ENCODE data around the gene C15orf61.

Gene C15orf61

DNA sequence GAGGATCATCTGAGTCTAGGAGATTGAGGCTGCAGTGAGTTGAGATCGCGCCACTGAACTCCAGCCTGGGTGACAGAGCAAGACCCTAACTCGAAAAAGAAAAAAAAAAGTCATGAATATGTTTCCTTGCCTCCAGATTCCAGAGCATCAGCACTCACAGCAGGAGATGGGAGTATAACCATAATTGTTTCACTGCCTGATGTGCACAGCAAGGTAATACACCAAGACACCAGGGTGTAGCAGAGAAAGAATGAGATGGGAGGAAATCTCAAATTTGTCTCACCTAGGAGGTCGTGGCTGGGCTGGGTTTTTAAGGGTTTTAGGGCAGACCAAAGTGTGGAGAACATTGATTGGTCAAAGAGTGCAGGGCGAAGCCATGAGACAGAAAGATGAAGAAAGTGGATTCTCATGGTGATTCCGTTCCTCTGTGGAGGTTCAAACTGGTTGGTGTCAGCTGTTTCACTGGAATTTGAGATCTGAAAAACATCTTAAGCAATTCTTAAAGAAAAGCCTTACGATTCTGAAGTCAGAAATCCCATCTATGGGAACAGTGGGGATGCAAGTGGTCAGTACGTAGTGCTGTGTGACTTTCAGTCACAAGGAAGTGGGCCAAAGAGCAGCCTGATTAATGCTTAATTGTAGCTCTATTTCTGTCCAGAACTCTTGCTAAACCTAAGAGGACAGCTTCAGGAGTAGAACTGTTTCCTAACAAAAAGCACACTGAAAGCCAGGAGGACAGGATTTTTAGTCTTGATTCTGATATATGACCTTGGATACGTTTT lies 7.8 kb upstream of the C15orf61 start:
- DNase-seq (ENCODE audit: low read depth), result no peak

DNA sequence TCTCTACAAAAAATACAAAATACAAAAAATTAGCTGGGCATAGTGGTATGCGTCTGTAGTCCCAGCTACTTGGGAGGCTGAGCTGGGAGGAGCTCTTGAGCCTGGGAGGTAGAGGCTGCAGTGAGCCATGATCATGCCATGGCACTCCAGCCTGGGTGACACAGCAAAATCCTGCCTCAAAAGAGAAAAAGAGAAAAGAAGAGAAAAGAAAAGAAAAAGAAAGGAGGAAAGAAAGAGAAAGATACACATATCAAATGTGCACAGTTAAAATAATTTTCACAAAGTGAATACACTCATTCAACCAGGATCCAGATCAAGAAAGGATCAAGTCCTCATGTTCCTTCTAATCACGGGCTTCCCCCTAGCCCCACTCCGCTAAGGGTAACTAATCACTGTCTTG lies 5.8 kb upstream of the C15orf61 start:
- DNase-seq (ENCODE audit: low read depth), result no peak

DNA sequence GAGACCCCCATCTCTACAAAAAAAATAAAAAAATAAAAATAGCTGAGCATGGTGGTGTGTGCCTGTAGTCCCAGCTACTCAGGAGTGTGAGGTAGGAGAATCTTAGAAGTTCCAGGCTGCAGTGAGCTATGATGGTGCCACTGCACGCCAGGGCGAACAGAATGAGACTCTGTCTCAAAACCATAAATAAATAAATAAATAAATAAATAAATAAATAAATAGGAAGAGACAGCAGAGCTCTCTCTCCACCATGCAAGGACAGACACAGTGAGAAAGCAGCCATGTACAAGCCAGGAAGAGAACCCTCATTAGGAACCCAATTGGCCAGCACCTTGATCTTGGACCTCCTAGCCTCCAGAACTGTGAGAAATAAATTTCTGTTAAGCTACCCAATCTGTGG lies 5.4 kb upstream of the C15orf61 start:
- DNase-seq (ENCODE audit: low read depth), result no peak

DNA sequence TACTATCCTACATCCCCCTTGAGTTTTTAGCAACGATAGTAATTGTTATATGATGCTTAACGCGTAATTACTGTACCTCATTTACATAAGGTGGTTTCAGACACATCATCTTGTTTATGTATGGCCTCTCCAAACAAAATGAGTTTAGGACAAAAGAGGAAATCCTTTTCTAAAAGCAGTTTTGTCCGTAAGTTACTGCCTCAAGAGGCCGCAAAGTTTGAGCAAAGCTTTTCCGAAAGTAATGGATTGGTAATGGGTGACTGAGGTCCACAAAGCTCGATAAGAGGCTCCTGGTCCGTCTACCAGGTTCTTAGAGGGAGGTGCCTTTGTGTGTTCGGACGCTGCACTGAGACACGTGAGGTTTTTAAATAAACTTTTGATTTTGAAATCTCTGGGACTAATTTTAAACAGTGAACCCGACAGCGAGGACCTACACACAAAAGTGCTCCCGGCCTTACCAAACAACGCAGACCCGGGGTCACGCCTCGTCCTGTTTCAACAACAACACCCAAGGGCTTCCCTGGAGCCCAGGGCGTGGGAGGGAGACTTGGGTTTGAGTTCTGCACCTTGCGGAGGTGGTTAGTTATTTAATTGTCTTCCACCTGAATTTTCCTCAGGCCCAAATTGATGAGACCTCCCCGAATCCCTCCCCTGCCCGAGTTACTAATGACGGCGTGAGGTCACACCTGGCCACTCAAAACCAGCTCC lies 456 bp upstream of the C15orf61 start:
- DNase-seq (ENCODE audit: low read depth), result no peak

DNA sequence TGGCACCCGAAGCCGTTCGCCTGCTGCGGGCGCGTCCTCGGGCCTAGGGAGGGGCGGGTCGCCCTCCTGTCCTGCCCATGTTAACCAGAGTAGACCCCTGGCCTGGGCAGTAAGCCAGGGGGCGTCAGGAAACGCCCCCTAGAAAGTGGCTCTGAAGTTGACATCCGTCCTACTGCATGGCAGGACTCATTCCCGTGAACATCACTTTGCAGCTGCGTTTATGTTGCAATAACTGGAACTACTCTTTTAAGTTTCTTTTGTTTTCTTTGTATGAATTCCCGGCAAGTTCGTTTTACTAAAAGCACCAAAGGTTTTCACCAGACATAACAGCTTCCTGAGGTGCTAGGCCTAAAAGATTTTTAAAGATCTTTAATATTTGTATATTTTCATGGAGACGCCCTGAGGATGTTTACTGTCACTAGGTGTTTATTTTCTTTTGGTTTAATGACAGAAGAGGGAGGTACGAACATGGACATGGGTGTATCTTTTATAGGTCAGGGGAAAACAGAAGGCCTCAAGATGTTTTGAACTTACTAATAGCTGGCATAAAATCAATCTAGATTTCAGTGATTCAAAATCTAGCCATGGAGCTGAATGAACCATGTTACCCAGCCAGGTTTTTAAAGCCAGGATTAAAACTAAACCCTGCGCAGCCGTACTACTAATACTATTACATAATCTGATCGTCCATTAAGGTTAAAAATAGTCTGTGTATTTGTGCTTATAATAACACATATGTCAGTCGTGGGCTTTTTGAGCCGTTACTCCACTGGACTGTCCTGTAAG lies 1.0 kb downstream of the C15orf61 start:
- DNase-seq (ENCODE audit: low read depth), result no peak

DNA sequence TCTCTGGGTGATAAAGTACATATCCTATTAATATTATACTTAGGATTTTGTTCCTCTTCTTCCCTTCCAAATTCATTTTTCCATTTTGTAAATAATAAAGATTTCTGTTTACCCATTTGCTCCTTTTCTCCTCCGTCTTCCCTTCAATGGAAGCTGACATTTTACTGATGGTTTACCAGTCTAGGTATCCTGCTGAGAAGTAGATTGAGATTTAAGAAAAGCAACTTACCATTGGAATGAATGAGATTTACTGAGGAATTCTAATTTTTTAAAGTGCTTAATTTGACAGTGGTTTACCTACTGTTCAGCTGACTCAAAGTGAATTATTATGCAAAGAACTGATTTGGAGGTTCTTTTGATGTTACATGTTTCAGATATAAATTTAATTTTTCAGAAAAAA lies 2.4 kb downstream of the C15orf61 start:
- no peak for DNase-seq (ENCODE audit: low read depth)

DNA sequence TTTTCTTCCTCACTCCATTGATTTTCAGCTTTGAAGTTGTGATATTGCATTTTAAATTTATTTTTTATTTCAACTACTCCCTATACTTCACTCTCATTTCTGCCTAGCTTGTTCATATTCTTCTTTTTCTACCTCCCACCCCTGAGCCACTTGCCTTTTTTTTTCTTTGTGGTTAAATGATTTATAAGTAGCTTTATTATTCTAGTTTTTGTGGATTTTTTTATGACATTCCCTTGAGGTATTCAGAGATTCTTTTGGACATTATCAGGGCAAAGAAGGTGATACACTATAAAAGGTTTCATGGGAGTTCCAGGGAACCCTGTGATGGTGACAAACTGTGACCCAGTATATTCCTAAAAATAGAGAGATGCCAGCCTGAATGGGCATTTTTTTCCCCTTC lies 3.3 kb downstream of the C15orf61 start:
- DNase-seq (ENCODE audit: low read depth), result no peak

DNA sequence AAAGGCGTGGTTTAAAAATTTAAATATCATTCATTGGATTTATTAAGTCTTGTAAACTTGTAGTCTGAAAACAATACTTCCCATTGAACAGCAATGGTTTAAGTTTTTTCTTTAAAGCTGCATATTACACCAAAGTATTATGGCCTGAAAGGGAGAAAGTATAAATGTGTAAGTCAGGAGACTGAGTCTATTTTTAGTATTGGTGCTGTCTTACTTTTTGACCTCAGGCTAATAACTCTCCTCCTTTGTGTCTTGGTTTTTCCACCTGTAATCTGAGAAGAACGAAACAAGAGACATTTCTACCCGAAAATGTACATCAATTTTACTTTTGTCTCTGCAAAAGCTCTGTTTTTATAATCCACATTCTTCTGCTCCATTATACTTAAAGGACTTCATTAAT lies 7.6 kb downstream of the C15orf61 start:
- no peak for DNase-seq (ENCODE audit: low read depth)

DNA sequence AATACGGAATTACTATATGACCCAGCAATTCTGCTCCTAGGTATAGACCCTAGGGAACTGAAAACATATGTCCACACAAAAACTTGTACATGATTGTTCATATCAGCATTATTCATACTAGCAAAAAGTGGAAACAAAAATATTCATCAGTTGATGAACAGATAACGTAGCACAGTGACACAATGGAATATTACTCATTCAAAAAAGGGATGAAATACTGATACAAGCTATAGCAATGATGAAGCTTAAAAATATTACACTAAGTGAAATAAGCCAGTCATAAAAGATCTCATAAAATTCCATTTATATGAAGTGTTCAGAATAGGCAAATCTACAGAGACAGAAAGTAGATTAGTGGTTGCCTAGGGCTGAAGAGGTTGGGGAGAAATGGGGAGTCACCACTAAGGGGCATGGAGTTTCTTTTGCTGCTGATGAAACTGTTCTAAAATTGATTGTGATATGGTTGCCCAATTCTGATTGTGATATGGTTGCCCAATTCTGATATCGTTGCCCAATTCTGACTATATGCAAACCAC lies 10.5 kb downstream of the C15orf61 start:
- no peak for DNase-seq (ENCODE audit: low read depth)

DNA sequence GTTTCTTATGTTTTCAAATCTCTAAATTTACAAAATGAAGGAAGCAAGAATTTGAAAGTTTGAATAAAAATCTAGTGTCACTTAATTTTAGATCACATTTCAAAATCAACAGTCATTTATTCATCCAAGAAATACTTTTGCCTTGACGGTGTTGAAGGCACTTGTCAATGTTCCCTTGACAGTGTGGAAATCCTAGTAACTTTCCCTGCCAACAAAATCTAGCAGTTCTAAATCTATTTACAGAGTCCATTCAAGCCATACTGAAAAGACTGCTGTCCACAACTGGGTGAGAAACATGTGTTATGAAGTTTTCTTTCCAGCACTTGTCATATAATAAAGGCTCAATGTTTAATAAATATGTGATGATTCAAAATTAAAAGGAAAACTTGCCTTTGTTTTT lies 12.9 kb downstream of the C15orf61 start:
- no peak for DNase-seq (ENCODE audit: low read depth)

DNA sequence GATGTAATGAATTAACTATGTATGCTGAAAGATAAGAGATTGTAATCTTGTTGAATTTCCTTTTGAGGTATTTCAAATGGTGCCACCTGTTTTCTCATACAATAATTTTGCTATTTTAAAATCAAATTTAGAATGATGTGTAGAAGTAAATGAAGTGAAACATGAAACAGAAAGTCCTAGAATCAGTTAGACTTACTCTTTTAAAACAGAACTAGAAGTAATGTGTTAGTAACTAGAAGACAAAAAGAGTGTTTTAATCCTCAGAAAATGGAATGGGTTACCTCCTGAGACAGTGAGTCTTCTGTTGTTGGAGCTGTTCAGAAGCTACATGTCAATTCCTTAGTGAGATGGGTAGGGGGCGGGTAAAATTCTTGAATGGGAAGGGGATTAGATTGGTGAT lies 13.4 kb downstream of the C15orf61 start:
- no peak for DNase-seq (ENCODE audit: low read depth)

DNA sequence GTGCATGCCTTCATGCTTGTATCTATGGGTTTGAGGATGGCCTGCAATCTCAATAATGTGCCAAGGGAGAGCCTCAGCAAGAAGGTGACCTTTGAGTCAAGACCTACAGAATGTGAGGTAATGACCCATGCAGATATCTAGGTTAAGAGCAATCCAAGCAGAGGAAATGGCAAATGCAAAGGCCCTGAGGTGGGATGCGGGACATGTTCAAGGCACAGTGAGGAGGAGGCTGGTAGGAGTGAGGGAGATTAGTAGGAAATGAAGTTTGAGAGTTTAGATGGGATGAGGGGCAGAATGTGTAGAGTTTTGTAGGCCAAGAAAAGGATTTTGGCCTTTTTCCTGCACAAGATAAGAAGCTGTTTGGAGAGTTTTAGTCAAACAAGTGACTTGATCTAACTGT lies 16.8 kb downstream of the C15orf61 start:
- DNase-seq (ENCODE audit: low read depth), result no peak

DNA sequence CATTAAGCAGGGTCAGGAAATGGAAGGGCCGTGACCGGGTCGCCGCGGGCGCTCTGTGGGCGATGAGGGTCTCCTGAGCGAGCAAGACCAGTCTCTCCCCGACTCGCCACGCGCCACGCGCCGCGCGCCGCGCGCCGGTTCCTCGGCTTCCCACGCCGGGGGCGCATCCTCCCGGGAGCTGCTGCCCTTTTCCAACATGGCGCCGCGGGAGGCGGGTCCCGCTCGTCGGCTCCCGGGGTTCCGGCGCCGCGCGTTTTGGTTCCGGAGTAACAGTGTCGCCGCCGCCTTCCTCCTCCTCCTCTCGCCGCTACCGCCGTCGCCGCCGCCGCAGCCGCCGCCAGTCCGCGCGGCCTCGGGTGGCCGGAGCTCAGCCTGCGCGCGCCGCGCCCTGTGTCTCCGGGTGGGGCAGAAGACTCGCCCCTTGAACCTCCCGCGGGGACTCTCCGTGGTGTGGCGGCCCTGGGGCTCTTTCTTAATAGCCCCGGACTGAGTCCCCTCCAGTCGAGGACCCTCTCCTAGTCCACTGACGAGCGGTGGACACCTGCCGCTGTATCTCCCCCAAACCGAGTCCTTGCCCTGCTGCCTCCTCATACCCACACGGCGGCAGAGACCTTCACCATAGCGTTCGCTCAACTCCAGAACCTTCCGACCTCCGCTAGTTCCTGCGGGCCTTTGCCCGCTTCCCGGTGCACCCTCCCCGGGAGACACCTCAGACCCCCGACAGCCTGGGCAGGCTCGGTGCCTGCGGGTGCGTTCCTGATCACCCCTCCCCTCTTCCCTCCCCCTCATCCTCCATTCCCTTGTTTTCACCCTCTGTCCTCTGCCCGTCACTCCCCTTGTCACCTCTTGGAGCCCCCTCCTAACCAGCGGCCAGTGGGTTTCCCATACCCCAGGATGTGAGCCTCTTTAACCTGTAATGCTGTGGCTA lies 21.8 kb downstream of the C15orf61 start, which contains the start of gene MAP2K5:
TSS of gene MAP2K5 (plus strand) at position 284 of the 928 bp plus-strand sequence. CDS start at position 917, 633 bp downstream.
- peak; percentile 71 for DNase-seq (ENCODE audit: low read depth)

DNA sequence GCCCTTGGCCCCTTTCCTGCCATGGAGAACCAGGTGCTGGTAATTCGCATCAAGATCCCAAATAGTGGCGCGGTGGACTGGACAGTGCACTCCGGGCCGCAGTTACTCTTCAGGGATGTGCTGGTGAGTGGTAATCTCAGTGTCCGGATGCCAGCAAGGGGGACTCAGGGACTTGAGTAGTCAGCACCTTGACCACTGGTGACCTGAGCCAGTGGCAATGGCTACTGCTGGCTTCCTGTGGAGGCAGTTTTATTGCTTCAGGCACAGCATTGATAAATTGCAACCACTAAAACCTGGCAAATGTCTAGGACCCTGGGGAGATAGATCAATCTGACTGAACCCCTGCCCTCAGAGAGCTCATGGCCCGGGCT lies 22.4 kb downstream of the C15orf61 start:
- no peak for DNase-seq (ENCODE audit: low read depth)

DNA sequence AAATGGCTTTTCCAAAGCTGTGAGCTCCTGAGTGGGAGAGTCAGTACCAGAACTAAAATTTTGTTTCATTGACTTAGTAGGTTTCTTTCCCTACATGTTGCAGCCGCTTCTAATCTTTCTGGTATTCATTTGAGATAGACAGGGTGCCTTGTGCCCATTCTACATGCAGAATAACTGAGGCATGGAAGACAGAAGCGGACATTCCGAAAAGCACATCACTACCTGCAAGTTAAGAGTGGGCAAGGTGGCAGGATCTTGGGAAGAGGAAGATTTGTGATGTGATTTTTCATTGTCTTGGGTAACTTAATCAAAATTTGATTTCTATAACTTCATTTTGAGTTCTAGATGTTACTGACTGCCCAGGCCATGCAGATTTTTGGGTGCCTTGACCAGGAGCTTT lies 23.5 kb downstream of the C15orf61 start:
- DNase-seq (ENCODE audit: low read depth), result no peak

DNA sequence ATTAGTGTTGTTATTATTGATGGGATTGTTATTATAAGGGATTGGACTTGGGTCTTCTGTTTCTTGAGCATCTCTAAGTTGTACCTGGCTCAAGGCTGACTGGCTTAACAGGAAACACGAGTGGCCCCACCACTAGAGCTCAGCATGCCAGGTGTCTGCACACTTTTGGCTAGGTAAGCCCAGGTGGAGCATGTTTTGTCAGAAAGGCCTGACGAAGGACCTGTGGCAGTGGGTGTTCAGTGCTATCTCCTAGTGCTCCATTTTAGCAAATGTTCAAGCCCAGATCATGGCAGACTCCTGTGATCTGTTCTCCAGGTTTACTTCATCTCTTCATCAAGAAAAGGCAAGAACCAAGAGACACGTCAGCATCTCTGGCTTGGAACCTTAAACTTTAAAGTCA lies 24.9 kb downstream of the C15orf61 start:
- DNase-seq (ENCODE audit: low read depth), result no peak

DNA sequence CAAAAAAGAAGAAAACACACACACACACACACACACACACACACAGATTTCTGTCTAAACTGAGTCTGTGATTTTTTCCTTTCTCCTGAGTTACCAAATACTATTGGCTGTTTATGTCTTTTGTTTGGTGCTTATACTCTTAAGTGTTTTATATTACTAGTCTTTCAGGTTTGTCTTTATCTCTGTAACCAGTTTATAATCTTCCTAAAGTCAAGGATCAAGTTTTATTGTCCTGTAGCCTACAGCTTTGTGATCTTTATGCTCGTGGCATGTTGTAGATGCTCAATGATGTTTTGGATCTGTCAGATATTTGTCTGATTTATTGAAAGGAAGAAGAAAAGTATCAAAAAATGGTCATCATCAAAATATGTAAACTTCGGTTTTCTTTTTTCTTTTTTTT lies 26.1 kb downstream of the C15orf61 start:
- no peak for DNase-seq (ENCODE audit: low read depth)

DNA sequence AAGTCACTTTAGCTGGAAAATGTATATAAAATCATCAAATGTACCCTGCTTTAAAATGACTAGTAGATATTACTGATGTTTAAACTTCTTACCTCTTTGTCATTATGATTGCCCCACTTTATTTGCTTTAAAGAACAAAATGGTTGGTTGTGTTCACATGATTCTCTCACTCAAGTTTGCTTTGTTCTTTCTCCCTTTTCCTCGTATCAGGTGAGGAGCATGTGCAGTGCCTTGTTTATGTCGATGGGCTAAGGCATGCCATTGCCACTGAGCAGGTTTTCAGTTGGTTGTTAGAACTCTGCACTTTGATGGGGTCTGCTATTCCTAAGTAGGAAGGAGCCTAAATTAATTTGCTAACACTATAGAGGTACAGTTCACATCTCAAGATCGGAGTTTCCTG lies 26.9 kb downstream of the C15orf61 start:
- DNase-seq (ENCODE audit: low read depth), result no peak

DNA sequence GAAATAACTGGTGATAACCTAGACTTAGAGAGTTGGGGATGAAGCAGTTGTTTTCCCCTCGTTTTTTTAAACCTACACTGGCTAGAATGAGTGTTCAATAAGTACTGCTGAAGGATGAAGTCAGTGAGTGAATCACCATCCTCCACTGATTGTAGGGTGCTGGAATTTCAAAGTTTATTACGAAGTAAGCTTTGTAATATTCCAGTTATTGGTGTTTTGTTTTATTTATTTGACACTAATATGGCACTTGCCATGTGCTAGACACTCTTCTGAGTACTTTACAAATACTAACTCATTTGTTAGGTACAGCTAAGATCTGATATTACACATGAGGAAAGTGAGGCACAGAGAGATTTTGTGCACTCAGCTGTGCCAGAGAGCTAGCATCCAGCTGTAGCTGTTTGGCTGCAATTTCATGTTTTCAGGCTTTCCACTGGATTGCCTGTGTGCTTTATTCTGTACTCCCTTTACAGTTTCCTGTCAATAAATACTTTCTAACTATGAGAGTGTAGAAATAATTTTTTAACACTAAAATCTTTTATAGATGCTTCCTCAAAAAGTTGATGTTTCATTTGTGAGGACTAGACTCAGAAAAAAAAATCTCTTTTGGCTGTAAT lies 27.4 kb downstream of the C15orf61 start:
- no peak for DNase-seq (ENCODE audit: low read depth)

DNA sequence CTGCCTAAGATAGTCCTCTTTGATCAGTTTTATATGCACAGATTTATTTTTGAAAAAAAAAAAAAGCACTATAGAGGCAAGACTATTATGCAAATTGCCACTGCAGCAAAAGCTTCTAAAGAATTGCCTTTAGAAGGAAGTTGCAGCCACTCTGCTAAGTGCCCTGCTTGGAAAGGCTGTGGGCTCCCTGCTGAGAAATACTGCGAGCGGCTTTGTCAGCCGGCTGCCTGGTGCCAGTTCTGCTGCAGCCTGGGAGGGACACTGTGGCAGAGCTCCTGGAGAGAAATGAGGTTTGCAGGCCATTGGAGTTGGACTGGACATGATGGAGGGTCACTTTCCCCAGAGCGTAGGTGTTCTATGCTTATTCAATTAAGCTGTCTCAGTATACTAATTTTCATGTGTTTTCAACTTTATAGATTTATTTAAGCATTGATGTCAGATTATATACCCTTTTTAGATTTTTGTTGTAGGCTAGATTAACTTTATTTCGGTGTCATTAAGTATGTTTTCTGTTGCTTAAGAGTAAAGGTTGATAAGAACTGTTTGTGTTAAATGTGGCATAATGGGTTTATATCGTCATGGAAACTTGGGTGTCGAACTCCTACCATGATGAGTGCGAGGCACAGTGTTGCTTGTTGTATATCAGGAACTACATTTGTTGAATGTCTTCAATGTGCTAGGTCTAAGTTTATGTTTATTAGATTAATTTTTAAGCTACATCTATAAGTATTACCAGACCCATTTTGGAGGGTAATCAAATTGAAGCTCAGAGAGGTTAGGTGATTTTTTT lies 28.1 kb downstream of the C15orf61 start:
- DNase-seq (ENCODE audit: low read depth), result no peak

Measured in stimulated activated CD4-positive, alpha-beta T cell treated with anti-CD3 and anti-CD28 coated beads, Interleukin-2, amount 100 ng/mL, for 4 hours (primary cell).